Colonic mucosa (tissue), 4 donors: ENCODE data around the gene PANX1. TPM values are rescaled to one million over a fixed set of nuclear protein-coding genes. Genes with fewer than 3 reads are reported as not detected.

Source experiments
- DNase-seq: peaks from one replicate; pipeline ENCODE4 v3.0.0-alpha.2; 2020
- H3K27ac ChIP-seq: fragments of 200-600 bp; one replicate; pipeline ENCODE4 v1.8.0; 2021
- H3K27me3 ChIP-seq: fragments of 200-600 bp; one replicate; pipeline ENCODE4 v1.8.0; 2021
- H3K36me3 ChIP-seq: fragments of 200-600 bp; one replicate; pipeline ENCODE4 v1.8.0; 2021
- H3K4me1 ChIP-seq: fragments of 200-600 bp; one replicate; pipeline ENCODE4 v1.8.0; 2021; ENCODE audit warnings: mild to moderate bottlenecking
- H3K4me3 ChIP-seq: fragments of 200-600 bp; one replicate; pipeline ENCODE4 v1.8.0; 2021
- H3K9ac ChIP-seq, 2 donors: one replicate each; pipeline ENCODE4 v1.7.0; 2013; ENCODE audit warnings: control low read depth in 2 of 2, low read depth in 2 of 2, low read length in 2 of 2
- H3K9me3 ChIP-seq: fragments of 200-600 bp; one replicate; pipeline ENCODE4 v1.8.0; 2021
- intact Hi-C: fragments of 100-400 bp; cut with DNase I; formaldehyde crosslinking; loops from one replicate; pipeline ENCODE4 v1.14.1; 2022
- total RNA-seq, 2 donors: library from RNA; stranded (reverse); fragmentation: NEBNext Ultra II Directional in 1 of 2; extraction: Animal tissue kit (Norgen Biotek cat#: 25700) in 1 of 2; gene quantifications; one replicate each; pipeline ENCODE4 v1.2.1, GENCODE V29; 2021
- TF ChIP-seq, protein P1 (sequence below): fragments of 200-600 bp; IDR thresholded peaks from one replicate; pipeline ENCODE4 v1.8.0; 2022; ENCODE audit warnings: antibody characterized with exemption, mild to moderate bottlenecking
- donor health status: healthy.
- donor health status: DM: no; HTN: no; CAD: no.
- donor health status: DM: no; HTN: no; CAD: no.

Gene PANX1
- total RNA-seq, 2 donors from 2014 or later, result 7.8 to 11.1 TPM

DNA sequence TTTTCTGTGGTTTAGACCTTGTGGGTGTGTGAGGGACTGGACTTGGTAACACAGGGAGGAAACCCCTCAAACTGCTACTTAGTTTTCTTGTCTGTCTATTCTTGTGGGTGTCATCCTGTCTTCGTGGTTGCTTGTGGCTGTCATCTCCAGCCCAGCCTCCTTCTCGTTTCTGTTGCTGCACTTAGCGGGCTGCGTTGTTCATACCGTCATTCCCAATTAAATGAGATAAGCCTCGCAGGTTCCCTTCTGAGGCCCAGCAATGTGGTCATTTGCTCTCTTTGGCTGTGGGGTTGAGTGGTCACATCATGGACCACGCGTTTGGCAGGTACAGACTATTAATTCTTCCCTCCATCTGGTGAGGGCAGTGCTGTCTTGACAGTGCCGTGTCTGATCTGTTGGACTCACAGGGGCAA lies 18.8 kb downstream of the PANX1 start:
- TF ChIP-seq, protein P1, sequence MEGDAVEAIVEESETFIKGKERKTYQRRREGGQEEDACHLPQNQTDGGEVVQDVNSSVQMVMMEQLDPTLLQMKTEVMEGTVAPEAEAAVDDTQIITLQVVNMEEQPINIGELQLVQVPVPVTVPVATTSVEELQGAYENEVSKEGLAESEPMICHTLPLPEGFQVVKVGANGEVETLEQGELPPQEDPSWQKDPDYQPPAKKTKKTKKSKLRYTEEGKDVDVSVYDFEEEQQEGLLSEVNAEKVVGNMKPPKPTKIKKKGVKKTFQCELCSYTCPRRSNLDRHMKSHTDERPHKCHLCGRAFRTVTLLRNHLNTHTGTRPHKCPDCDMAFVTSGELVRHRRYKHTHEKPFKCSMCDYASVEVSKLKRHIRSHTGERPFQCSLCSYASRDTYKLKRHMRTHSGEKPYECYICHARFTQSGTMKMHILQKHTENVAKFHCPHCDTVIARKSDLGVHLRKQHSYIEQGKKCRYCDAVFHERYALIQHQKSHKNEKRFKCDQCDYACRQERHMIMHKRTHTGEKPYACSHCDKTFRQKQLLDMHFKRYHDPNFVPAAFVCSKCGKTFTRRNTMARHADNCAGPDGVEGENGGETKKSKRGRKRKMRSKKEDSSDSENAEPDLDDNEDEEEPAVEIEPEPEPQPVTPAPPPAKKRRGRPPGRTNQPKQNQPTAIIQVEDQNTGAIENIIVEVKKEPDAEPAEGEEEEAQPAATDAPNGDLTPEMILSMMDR, result no peak
- Histone ChIP-seq H3K4me1 (no peaks in the 10 kb centered on the region), H3K27ac (no peak overlapping the region)

GRCh38 chr11:94148189-94148588 lies 19.5 kb downstream of the PANX1 start:
- Histone ChIP-seq H3K27me3 (no peaks in the 10 kb centered on the region), H3K4me1 (no peaks in the 10 kb centered on the region), H3K4me3 (no peak overlapping the region), H3K36me3 (no peaks in the 10 kb centered on the region), H3K9me3 (no peaks in the 10 kb centered on the region), H3K9ac (no peak overlapping the region), H3K27ac (no peak overlapping the region)
- TF ChIP-seq, protein P1, result no peak
- no peak for DNase-seq
- intact Hi-C loops, result no loop called here

More for the DNA sequence above, 18.8 kb downstream of the PANX1 start:
- Histone ChIP-seq H3K36me3 (no peaks in the 10 kb centered on the region), H3K27me3 (no peaks in the 10 kb centered on the region), H3K4me3 (no peak overlapping the region), H3K9me3 (no peaks in the 10 kb centered on the region), H3K9ac (no peak overlapping the region)
- intact Hi-C loops, result no loop called here
- no peak for DNase-seq

DNA sequence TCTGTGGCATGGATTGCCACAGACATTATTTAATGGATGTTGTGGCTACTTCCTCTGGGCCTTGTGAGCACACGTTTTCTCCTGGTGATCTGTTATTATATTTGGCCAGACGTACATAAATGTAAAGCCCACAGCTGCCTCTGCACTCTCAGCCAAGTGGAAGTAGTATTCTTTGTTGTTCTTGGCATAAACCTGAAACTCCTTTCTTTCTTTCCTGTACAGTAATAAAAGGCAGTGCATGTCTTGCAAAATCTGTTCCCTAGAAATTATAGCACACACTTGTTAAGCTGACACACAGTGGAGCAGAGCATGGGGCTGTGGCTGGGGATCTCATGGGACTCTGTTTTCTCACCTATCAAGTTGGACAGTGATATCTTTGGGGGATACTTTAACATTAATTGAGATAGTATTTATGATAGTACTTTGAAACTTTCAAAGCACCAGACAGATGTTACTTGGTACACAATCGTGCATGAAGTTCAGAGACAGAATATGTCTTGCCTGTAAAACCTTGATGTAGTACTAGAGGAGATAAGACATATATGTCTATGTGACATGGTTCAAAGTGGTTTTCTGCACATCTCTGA lies 20.9 kb downstream of the PANX1 start:
- intact Hi-C loops, result no loop called here
- TF ChIP-seq, protein P1, result no peak

GRCh38 chr11:94150056-94150455 lies 21.4 kb downstream of the PANX1 start:
- intact Hi-C loops, result no loop called here
- Histone ChIP-seq H3K4me3 (no peak overlapping the region), H3K36me3 (no peaks in the 10 kb centered on the region), H3K4me1 (no peaks in the 10 kb centered on the region), H3K27ac (no peak overlapping the region), H3K9ac (no peak overlapping the region), H3K27me3 (no peaks in the 10 kb centered on the region), H3K9me3 (no peaks in the 10 kb centered on the region)
- no peak for DNase-seq
- TF ChIP-seq, protein P1, result no peak

More for the DNA sequence above, 20.9 kb downstream of the PANX1 start:
- no peaks in the 10 kb centered on the region for H3K9me3 ChIP-seq
- H3K9ac ChIP-seq, result no peak overlapping the region
- H3K27me3 ChIP-seq, result no peaks in the 10 kb centered on the region
- H3K4me1 ChIP-seq, result no peaks in the 10 kb centered on the region
- DNase-seq, result no peak
- no peak overlapping the region for H3K27ac ChIP-seq
- no peaks in the 10 kb centered on the region for H3K36me3 ChIP-seq
- H3K4me3 ChIP-seq, result no peak overlapping the region

GRCh38 chr11:94150704-94151685 lies 22.4 kb downstream of the PANX1 start:
- H3K4me1 ChIP-seq, result no peaks in the 10 kb centered on the region
- TF ChIP-seq, protein P1, result no peak
- intact Hi-C loops, result no loop called here
- no peak overlapping the region for H3K4me3 ChIP-seq
- H3K36me3 ChIP-seq, result no peaks in the 10 kb centered on the region
- no peaks in the 10 kb centered on the region for H3K9me3 ChIP-seq
- H3K27ac ChIP-seq, result peak overlapping the region; percentile 24
- no peak for DNase-seq
- H3K27me3 ChIP-seq, result no peaks in the 10 kb centered on the region
- no peak overlapping the region for H3K9ac ChIP-seq
